HepG2 (cell line): ENCODE results near the gene DNAJC5. TPM values are rescaled to one million over a fixed set of nuclear protein-coding genes. Genes with fewer than 3 reads are reported as not detected.

Source experiments
- ADNP ChIP-seq: sonication (generic); formaldehyde crosslinking; IDR thresholded peaks from 2 replicates; pipeline ENCODE4 v1.4.0; 2020; ENCODE audit warnings: missing genetic modification reagents
- AHR ChIP-seq: IDR thresholded peaks from 2 replicates; pipeline ENCODE4 v1.6.1; 2018; ENCODE audit warnings: missing genetic modification reagents, missing compliant biosample characterization
- HNRNPUL1 ChIP-seq: fragments of 200-400 bp; formaldehyde crosslinking; IDR thresholded peaks from 2 replicates; pipeline ENCODE4 v1.6.1; 2017; ENCODE audit warnings: low read depth, mild to moderate bottlenecking, low read length, moderate library complexity
- JUND ChIP-seq: sonication (generic); formaldehyde crosslinking; IDR thresholded peaks from 2 replicates; pipeline ENCODE4 v1.8.0; 2022; ENCODE audit warnings: mild to moderate bottlenecking, missing genetic modification reagents
- KDM5B ChIP-seq: sonication (generic); formaldehyde crosslinking; IDR thresholded peaks from 2 replicates; pipeline ENCODE4 v1.4.0; 2020; ENCODE audit warnings: missing genetic modification reagents, mild to moderate bottlenecking, borderline replicate concordance
- NAIF1 ChIP-seq: sonication (generic); formaldehyde crosslinking; IDR thresholded peaks from 2 replicates; pipeline ENCODE4 v1.5.0; 2020; ENCODE audit warnings: mild to moderate bottlenecking, missing genetic modification reagents, borderline replicate concordance
- PREB ChIP-seq: sonication (generic); formaldehyde crosslinking; IDR thresholded peaks from 2 replicates; pipeline ENCODE4 v1.4.0; 2020; ENCODE audit warnings: missing genetic modification reagents
- SIN3B ChIP-seq: fragments of 150-350 bp; IDR thresholded peaks from 2 replicates; pipeline ENCODE4 v1.6.1; 2014; ENCODE audit warnings: low read length
- SMAD9 ChIP-seq: sonication (generic); formaldehyde crosslinking; IDR thresholded peaks from 2 replicates; pipeline ENCODE4 v1.5.1; 2020; ENCODE audit warnings: mild to moderate bottlenecking, missing genetic modification reagents
- ZC3H4 ChIP-seq: sonication (generic); formaldehyde crosslinking; IDR thresholded peaks from 2 replicates; pipeline ENCODE4 v1.4.0; 2020; ENCODE audit warnings: missing genetic modification reagents, borderline replicate concordance
- ZFP36L2 ChIP-seq: sonication (generic); formaldehyde crosslinking; IDR thresholded peaks from 2 replicates; pipeline ENCODE4 v1.4.0; 2020; ENCODE audit warnings: missing genetic modification reagents
- ZFP37 ChIP-seq: sonication (generic); formaldehyde crosslinking; IDR thresholded peaks from 2 replicates; pipeline ENCODE4 v1.4.0; 2020; ENCODE audit warnings: missing genetic modification reagents, borderline replicate concordance
- ZNF10 ChIP-seq: sonication (generic); formaldehyde crosslinking; IDR thresholded peaks from 2 replicates; pipeline ENCODE4 v1.4.0; 2020; ENCODE audit warnings: mild to moderate bottlenecking, low read depth, missing genetic modification reagents, borderline replicate concordance
- ZNF225 ChIP-seq: sonication (generic); formaldehyde crosslinking; IDR thresholded peaks from 2 replicates; pipeline ENCODE4 v1.4.0; 2020; ENCODE audit warnings: mild to moderate bottlenecking, missing genetic modification reagents
- ZNF441 ChIP-seq: sonication (generic); formaldehyde crosslinking; IDR thresholded peaks from 2 replicates; pipeline ENCODE4 v1.7.0; 2021; ENCODE audit warnings: missing genetic modification reagents, borderline replicate concordance
- ZNF549 ChIP-seq: sonication (generic); formaldehyde crosslinking; IDR thresholded peaks from 2 replicates; pipeline ENCODE4 v1.5.0; 2020; ENCODE audit warnings: missing genetic modification reagents
- ZNF703 ChIP-seq: sonication (generic); formaldehyde crosslinking; IDR thresholded peaks from 2 replicates; pipeline ENCODE4 v1.5.1; 2020; ENCODE audit warnings: missing genetic modification reagents, mild to moderate bottlenecking, moderate library complexity, borderline replicate concordance
- polyA plus RNA-seq, 8 experiments: library from polyadenylated mRNA; depleted of rRNA in 3 of 8; stranded (reverse) in 7 of 8; unstranded in 1 of 8; fragments of >200 nt; fragmentation: Illumina TruSeq in 4 of 8; extraction: Trizol in 4 of 8; gene quantifications; 2 replicates each; pipeline versions ENCODE4 v1.2.1 to v1.2.3, GENCODE V29; 2011 to 2016; ENCODE audit warnings: low read depth in 4 of 8, missing spikeins in 1 of 8, mixed read lengths in 1 of 8; ENCODE audit not compliant: insufficient read depth in 1 of 8
- total RNA-seq, 5 experiments: library from RNA; depleted of rRNA; stranded (reverse); fragments of >200 nt; fragmentation: Illumina TruSeq; extraction: Trizol; gene quantifications; 2 replicates each; pipeline ENCODE4 v1.2.3, GENCODE V29; 2016; ENCODE audit warnings: low read depth in 1 of 5
- TF ChIP-seq, protein P1 (sequence below): IDR thresholded peaks from 2 replicates; pipeline ENCODE4 v1.6.1; 2016; ENCODE audit warnings: control low read depth
- TF ChIP-seq, protein P2 (sequence below): sonication (generic); formaldehyde crosslinking; IDR thresholded peaks from 2 replicates; pipeline ENCODE4 v1.8.1; 2023; ENCODE audit warnings: mild to moderate bottlenecking, missing genetic modification reagents, borderline replicate concordance
- TF ChIP-seq, protein P3 (sequence below), 2 experiments: sonication (generic) in 1 of 2; formaldehyde crosslinking in 1 of 2; IDR thresholded peaks; 2 replicates each; pipeline versions ENCODE4 v1.4.0 to v1.6.1; 2018 to 2020; ENCODE audit warnings: missing genetic modification reagents in 2 of 2, borderline replicate concordance in 1 of 2, low read depth in 1 of 2, mild to moderate bottlenecking in 1 of 2, missing biosample characterization in 1 of 2
- TF ChIP-seq, protein P4 (sequence below): IDR thresholded peaks from 2 replicates; pipeline ENCODE4 v1.6.1; 2012; ENCODE audit warnings: inconsistent platforms
- TF ChIP-seq, protein P5 (sequence below): sonication (generic); formaldehyde crosslinking; IDR thresholded peaks from 2 replicates; pipeline ENCODE4 v1.8.1; 2023; ENCODE audit warnings: missing genetic modification reagents, mild to moderate bottlenecking, borderline replicate concordance

The DNAJC5 gene
- total and polyA plus RNA-seq, 2 of the 13 experiments (the other 11 are each of a cell fraction or from before 2014, with no cell fraction given) = 42.8 to 64.5 TPM

DNA sequence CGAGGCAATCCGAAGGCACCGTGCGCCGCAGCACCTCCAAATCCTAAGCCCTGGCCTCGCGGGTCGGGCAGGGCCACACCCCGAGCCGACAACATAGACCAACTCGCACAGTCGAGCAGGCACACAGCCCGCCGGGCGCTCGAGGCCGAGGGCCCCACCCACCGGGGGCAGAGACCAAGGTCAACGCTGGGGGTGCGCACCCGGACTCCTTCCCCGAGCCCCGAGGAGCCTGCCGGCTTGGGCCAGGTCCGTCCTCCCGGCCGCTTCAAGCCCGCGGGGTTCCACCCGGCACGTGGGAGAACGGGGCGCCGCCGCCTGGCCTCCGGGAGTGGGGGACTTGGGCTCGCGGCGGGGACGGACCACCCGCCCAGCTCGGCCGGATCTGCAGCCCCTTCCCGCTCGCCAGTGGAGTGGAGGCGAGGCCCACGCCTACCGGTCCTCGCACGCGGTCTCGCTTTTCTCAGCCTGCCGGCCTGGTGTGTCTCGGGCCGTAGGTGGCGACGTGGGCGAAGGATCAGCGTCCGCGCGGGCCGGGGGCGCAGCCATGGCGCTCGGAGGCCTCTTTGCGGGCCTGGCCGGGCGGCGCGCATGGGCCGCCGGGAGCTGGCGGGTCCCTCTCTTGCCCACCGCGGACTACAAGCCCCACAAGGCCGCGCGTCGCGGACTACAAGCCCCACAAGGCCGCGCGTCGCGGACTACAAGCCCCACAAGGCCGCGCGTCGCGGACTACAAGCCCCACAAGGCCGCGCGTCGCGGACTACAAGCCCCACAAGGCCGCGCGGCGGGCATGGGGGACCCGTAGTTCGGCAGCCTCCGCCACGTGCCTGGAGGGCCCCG lies 61.1 kb downstream of the DNAJC5 start, which contains the start of gene UCKL1 (continued):
- TF ChIP-seq KDM5B (CRISPR knock-in tag) (peak; percentile 100), ZNF703 (CRISPR knock-in tag) (peak; percentile 92), PREB (CRISPR knock-in tag) (peak; percentile 85; the same call in 1 of the 2 replicates), ZC3H4 (peak; percentile 96), ZFP36L2 (CRISPR knock-in tag) (peak; percentile 87; the same call in 1 of the 2 replicates), ZNF10 (no peak; the same call in 1 of the 2 replicates), JUND (CRISPR knock-in tag) (peak; percentile 88), AHR (CRISPR knock-in tag) (peak; percentile 97), ZFP37 (CRISPR knock-in tag) (peak; percentile 89; the same call in 1 of the 2 replicates), SIN3B (peak; percentile 57), SMAD9 (peak; percentile 24; the same call in 1 of the 2 replicates), ZNF441 (CRISPR knock-in tag) (peak; percentile 52), NAIF1 (0 out of 2 replicates have a peak, but pooled peaks have one; percentile 56), ZNF225 (peak; percentile 99), ADNP (CRISPR knock-in tag) (no peak; the same call in none of the 2 replicates), HNRNPUL1 (no peak; the same call in 1 of the 2 replicates), ZNF549 (CRISPR knock-in tag) (peak; percentile 80)
- TF ChIP-seq, protein P1, sequence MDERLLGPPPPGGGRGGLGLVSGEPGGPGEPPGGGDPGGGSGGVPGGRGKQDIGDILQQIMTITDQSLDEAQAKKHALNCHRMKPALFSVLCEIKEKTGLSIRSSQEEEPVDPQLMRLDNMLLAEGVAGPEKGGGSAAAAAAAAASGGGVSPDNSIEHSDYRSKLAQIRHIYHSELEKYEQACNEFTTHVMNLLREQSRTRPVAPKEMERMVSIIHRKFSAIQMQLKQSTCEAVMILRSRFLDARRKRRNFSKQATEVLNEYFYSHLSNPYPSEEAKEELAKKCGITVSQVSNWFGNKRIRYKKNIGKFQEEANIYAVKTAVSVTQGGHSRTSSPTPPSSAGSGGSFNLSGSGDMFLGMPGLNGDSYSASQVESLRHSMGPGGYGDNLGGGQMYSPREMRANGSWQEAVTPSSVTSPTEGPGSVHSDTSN (CRISPR knock-in tag) = no peak
- TF ChIP-seq, protein P2, sequence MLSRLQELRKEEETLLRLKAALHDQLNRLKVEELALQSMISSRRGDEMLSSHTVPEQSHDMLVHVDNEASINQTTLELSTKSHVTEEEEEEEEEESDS (CRISPR knock-in tag) = peak; percentile 94
- TF ChIP-seq, protein P3, sequence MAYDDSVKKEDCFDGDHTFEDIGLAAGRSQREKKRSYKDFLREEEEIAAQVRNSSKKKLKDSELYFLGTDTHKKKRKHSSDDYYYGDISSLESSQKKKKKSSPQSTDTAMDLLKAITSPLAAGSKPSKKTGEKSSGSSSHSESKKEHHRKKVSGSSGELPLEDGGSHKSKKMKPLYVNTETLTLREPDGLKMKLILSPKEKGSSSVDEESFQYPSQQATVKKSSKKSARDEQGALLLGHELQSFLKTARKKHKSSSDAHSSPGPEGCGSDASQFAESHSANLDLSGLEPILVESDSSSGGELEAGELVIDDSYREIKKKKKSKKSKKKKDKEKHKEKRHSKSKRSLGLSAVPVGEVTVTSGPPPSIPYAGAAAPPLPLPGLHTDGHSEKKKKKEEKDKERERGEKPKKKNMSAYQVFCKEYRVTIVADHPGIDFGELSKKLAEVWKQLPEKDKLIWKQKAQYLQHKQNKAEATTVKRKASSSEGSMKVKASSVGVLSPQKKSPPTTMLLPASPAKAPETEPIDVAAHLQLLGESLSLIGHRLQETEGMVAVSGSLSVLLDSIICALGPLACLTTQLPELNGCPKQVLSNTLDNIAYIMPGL (CRISPR knock-in tag; IDR thresholded peaks at IDR 0.05; ENCODE audit: borderline replicate concordance in 1 of 2, low read depth in 1 of 2) = peak; percentile 98 to 100
- TF ChIP-seq, protein P4, sequence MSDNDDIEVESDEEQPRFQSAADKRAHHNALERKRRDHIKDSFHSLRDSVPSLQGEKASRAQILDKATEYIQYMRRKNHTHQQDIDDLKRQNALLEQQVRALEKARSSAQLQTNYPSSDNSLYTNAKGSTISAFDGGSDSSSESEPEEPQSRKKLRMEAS = peak; percentile 93
- TF ChIP-seq, protein P5, sequence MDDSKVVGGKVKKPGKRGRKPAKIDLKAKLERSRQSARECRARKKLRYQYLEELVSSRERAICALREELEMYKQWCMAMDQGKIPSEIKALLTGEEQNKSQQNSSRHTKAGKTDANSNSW (CRISPR knock-in tag) = no peak; the same call in 1 of the 2 replicates
